Lower leg skin (tissue), 3 donors: ENCODE measurements around the gene NLGN4Y.

Experiments
- CTCF ChIP-seq, 3 donors: fragments of 450-650 bp; IDR thresholded peaks; one replicate each; pipeline ENCODE4 v1.5.1; 2016; ENCODE audit warnings: antibody characterized with exemption in 3 of 3, mild to moderate bottlenecking in 3 of 3, moderate library complexity in 2 of 3
- POLR2A ChIP-seq, 2 donors: fragments of 450-650 bp; IDR thresholded peaks; one replicate each; pipeline ENCODE4 v1.6.1; 2016 to 2017; ENCODE audit warnings: antibody characterized with exemption in 2 of 2, mild to moderate bottlenecking in 1 of 2, moderate library complexity in 1 of 2

DNA sequence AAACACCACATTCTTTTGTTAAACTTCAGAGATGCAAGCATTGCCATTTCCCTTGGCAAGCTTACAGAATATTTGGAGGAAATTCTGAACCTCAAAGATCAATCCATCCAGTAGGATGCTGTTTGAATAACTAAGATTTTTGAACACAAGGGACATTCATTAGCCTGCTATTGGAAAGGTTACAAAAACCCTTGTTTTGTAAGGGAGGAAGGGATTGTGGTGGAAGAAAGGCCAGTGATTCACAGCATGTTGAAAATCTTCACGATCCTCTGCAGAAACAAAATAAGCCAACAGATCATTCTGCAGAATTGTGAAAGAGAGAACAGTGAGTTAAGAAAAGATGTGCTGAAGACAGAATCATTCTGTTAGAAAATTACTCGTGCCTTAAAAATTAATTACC, 297.9 kb downstream of the NLGN4Y start:
- TF ChIP-seq CTCF (IDR thresholded peaks at IDR 0.05): no peak
- TF ChIP-seq POLR2A (IDR thresholded peaks at IDR 0.05): no peak
